Measurements from ENCODE around the gene SLC38A11. TPM values are rescaled to one million over a fixed set of nuclear protein-coding genes. Genes with fewer than 3 reads are reported as not detected.

Gene SLC38A11
- total and polyA plus RNA-seq, 3 donors from 2014 or later = 0.58 to 5.9 (median 1.2) TPM

DNA sequence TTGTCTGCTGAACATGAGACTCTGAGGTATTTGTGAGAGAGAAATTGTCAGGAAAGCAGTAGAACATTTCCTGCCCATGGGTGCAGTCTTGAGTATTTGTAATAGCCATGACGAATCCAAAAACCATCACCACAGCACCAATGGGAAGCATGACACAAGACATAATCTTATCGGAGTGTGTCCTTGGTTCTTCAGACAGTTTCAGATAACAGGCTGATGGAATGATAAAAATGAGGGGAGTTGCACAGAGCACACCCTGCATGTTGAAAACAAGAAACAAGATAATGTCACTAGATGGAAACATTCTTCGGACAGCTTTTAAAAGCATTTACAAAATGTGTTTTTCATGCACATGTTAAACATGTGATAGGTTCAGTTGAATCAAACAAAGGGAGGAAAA, 56.9 kb downstream of the SLC38A11 start:
- Histone ChIP-seq H3K36me3 (ENCODE audit: low read depth, missing control alignments) (no peaks in the 10 kb centered on the region), H3K4me3 (no peak overlapping the region), H3K9me3 (no peaks in the 10 kb centered on the region), H3K27me3 (no peaks in the 10 kb centered on the region), H3K4me1 (no peaks in the 10 kb centered on the region), H3K27ac (no peak overlapping the region)
- TF ChIP-seq, protein P1, sequence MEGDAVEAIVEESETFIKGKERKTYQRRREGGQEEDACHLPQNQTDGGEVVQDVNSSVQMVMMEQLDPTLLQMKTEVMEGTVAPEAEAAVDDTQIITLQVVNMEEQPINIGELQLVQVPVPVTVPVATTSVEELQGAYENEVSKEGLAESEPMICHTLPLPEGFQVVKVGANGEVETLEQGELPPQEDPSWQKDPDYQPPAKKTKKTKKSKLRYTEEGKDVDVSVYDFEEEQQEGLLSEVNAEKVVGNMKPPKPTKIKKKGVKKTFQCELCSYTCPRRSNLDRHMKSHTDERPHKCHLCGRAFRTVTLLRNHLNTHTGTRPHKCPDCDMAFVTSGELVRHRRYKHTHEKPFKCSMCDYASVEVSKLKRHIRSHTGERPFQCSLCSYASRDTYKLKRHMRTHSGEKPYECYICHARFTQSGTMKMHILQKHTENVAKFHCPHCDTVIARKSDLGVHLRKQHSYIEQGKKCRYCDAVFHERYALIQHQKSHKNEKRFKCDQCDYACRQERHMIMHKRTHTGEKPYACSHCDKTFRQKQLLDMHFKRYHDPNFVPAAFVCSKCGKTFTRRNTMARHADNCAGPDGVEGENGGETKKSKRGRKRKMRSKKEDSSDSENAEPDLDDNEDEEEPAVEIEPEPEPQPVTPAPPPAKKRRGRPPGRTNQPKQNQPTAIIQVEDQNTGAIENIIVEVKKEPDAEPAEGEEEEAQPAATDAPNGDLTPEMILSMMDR (IDR thresholded peaks at IDR 0.05) = no peak
- no peak for TF ChIP-seq POLR2A (IDR thresholded peaks at IDR 0.05)
- DNase-seq = no peak
- intact Hi-C loops (cut with DNase I; ENCODE audit: low total_unique reads) = no loop called here
- 30 to 53% methylated on average over 3 of the region's 3 CpGs for WGBS, 2 donors

DNA sequence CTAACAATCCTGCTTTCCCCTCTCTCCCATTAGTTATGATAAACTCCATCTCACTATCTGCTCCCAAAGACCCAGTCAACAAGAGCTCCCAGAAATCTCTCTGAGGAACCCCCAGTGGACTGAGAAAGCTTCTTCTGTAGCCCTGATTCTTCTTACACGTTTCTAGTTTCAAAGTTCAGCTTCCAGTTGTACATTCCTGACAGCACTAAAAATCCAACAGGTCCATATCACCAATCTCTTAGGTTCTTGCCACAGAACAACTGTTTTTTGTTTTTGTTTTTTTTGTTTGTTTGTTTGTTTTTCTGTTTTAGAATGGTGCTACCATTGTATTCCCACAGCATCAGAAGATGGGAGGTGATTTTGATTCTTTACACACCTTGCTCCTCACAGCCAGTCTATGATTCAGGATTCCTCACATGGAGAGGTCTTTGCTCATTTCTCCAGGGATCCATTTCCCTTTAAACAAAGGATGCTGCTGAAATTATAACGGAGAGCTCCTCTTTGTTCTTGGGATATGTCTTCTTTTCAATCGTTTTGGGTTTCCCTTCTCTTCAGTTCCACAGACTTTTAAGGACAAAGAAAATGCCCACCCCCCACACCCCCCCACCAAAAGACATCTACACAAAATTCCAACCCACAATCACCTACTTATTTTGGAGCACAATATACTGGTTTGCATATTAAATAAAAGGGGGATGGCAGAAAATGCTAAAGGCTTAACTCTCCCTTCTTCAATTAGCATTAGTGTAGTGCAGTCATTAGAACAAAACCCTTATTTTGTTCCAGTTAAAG, 57.7 kb downstream of the SLC38A11 start:
- Histone ChIP-seq H3K4me3 (no peak overlapping the region), H3K36me3 (ENCODE audit: low read depth, missing control alignments) (no peaks in the 10 kb centered on the region), H3K9me3 (no peaks in the 10 kb centered on the region), H3K4me1 (no peaks in the 10 kb centered on the region), H3K27ac (no peak overlapping the region), H3K27me3 (no peaks in the 10 kb centered on the region)
- no peak for TF ChIP-seq POLR2A (IDR thresholded peaks at IDR 0.05)
- TF ChIP-seq, protein P1 (IDR thresholded peaks at IDR 0.05) = no peak
- 73% methylated on average over 3 of the region's 3 CpGs for WGBS, 2 donors
- DNase-seq = no peak
- intact Hi-C loops (cut with DNase I; ENCODE audit: low total_unique reads) = no loop called here

- no peaks in the 10 kb centered on the region for H3K27me3 ChIP-seq
- TF ChIP-seq POLR2A (IDR thresholded peaks at IDR 0.05) = no peak
- TF ChIP-seq, protein P1 (IDR thresholded peaks at IDR 0.05) = no peak
- H3K27ac ChIP-seq = no peak overlapping the region
- no peak for DNase-seq
- intact Hi-C loops (cut with DNase I; ENCODE audit: low total_unique reads) = no loop called here
- no peaks in the 10 kb centered on the region for H3K4me1 ChIP-seq
- 61 to 65% methylated on average over 3 of the region's 3 CpGs for WGBS, 2 donors
- no peak overlapping the region for H3K4me3 ChIP-seq
- no peaks in the 10 kb centered on the region for H3K36me3 ChIP-seq (ENCODE audit: low read depth, missing control alignments)
- no peaks in the 10 kb centered on the region for H3K9me3 ChIP-seq
Measured at GRCh38 chr2:164896634-164897355, 58.5 kb downstream of the SLC38A11 start.

GRCh38 chr2:164896226-164896625, 59.1 kb downstream of the SLC38A11 start:
- H3K4me1 ChIP-seq = no peaks in the 10 kb centered on the region
- no peaks in the 10 kb centered on the region for H3K36me3 ChIP-seq (ENCODE audit: low read depth, missing control alignments)
- intact Hi-C loops (cut with DNase I; ENCODE audit: low total_unique reads) = no loop called here
- no peaks in the 10 kb centered on the region for H3K9me3 ChIP-seq
- DNase-seq = no peak
- H3K27ac ChIP-seq = no peak overlapping the region
- no peaks in the 10 kb centered on the region for H3K27me3 ChIP-seq
- no peak overlapping the region for H3K4me3 ChIP-seq
- TF ChIP-seq, protein P1 (IDR thresholded peaks at IDR 0.05) = no peak
- no peak for TF ChIP-seq POLR2A (IDR thresholded peaks at IDR 0.05)
- 77 to 80% methylated on average over 4 of the region's 4 CpGs for WGBS, 2 donors

All from testis (tissue), 3 donors.